Body of pancreas (tissue), 4 donors: ENCODE results near the gene MYO18B.

Source experiments
- POLR2A ChIP-seq, 3 donors: fragments of 450-650 bp; IDR thresholded peaks; one replicate each; pipeline ENCODE4 v1.6.1; 2016; ENCODE audit warnings: antibody characterized with exemption in 3 of 3, mild to moderate bottlenecking in 2 of 3
- TF ChIP-seq, protein P1 (sequence below), 7 experiments: fragments of 450-650 bp in 4 of 7; fragments of 200-600 bp in 3 of 7; sonication (generic) in 3 of 7; IDR thresholded peaks; one replicate each; pipeline ENCODE4 v1.5.1; 2016 to 2019; ENCODE audit warnings: antibody characterized with exemption in 7 of 7

DNA sequence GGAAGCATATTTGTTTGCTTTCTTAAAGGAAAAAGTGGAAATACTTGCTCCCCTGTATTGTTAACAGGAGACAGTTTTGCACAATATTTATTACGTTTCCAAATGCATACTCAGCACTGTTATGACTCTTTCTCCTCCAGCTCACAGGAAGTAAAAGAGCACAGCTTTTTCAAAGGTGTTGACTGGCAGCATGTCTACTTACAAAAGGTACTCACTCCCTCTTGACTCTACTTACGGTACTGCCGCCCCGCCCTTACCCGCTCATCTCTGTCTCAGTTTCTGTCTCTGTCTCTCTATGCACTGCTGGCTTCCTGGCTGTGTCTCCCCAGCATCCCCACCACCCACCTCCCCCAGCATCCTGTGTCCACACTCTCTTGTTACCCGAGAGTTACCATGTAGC, 32.2 kb upstream of the MYO18B start:
- TF ChIP-seq, protein P1, sequence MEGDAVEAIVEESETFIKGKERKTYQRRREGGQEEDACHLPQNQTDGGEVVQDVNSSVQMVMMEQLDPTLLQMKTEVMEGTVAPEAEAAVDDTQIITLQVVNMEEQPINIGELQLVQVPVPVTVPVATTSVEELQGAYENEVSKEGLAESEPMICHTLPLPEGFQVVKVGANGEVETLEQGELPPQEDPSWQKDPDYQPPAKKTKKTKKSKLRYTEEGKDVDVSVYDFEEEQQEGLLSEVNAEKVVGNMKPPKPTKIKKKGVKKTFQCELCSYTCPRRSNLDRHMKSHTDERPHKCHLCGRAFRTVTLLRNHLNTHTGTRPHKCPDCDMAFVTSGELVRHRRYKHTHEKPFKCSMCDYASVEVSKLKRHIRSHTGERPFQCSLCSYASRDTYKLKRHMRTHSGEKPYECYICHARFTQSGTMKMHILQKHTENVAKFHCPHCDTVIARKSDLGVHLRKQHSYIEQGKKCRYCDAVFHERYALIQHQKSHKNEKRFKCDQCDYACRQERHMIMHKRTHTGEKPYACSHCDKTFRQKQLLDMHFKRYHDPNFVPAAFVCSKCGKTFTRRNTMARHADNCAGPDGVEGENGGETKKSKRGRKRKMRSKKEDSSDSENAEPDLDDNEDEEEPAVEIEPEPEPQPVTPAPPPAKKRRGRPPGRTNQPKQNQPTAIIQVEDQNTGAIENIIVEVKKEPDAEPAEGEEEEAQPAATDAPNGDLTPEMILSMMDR (IDR thresholded peaks at IDR 0.05): no peak
- no peak for TF ChIP-seq POLR2A (IDR thresholded peaks at IDR 0.05)
